GM20000 (cell line): ENCODE results near the gene FMR1.
A peak's percentile ranks its signal among the peaks of the same experiment; 100 is the strongest.

Source experiments
- DNase-seq: peaks from one replicate; pipeline ENCODE4 v3.0.0; 2012; ENCODE audit warnings: low spot score
- TF ChIP-seq, protein P1 (sequence below): IDR thresholded peaks from 2 replicates; pipeline ENCODE4 v1.5.1; 2012; ENCODE audit warnings: mild to moderate bottlenecking, control low read depth; ENCODE audit errors: extremely low read depth, missing control alignments

Gene FMR1

DNA sequence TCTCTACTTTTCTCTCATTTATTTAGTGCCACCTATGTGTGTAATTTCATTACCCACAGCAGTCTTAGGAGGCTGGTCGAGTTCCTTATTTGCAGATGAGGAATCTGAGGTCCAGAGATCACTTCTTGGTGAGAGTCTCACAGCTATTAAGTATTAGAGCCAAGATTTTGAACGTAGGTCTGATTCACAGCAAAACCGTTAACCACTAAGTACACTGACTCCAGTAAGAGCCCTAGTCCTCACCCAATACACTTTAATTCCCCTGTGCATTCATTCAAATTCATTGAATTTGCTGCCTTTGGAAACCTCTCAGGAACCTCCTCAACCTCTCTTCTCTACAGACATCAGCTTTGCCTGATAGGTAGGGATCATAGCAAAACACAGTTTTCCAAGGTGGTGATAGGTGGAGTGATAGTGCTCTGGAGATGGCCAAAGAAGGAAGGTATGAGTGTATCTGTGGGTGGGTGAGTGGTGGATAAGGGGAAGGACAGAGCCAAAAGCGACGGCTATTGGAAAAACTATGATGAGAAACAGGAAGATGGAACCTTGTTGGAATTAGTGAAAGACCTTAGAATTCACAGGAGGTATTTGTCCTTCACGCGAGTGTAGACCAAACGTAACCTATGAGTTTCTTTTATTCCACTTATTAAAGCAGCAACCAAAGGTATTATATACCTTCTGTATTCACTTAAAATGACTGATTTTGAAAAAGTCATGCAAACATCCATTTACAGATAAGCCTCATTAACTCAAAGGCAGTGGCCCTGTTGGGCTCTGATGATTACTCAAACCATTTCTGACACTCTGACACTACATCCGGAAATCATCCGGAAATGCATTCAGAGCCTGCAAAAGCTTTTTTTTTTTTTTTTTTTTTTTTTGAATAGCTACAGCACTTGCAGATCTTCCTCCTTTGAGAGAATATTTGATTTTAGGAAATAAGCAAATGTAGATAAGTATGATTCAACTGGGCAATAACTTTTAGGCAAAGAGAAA is 6.3 kb downstream of the FMR1 start:
- TF ChIP-seq, protein P1, sequence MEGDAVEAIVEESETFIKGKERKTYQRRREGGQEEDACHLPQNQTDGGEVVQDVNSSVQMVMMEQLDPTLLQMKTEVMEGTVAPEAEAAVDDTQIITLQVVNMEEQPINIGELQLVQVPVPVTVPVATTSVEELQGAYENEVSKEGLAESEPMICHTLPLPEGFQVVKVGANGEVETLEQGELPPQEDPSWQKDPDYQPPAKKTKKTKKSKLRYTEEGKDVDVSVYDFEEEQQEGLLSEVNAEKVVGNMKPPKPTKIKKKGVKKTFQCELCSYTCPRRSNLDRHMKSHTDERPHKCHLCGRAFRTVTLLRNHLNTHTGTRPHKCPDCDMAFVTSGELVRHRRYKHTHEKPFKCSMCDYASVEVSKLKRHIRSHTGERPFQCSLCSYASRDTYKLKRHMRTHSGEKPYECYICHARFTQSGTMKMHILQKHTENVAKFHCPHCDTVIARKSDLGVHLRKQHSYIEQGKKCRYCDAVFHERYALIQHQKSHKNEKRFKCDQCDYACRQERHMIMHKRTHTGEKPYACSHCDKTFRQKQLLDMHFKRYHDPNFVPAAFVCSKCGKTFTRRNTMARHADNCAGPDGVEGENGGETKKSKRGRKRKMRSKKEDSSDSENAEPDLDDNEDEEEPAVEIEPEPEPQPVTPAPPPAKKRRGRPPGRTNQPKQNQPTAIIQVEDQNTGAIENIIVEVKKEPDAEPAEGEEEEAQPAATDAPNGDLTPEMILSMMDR: no peak
- DNase-seq: peak; percentile 45

DNA sequence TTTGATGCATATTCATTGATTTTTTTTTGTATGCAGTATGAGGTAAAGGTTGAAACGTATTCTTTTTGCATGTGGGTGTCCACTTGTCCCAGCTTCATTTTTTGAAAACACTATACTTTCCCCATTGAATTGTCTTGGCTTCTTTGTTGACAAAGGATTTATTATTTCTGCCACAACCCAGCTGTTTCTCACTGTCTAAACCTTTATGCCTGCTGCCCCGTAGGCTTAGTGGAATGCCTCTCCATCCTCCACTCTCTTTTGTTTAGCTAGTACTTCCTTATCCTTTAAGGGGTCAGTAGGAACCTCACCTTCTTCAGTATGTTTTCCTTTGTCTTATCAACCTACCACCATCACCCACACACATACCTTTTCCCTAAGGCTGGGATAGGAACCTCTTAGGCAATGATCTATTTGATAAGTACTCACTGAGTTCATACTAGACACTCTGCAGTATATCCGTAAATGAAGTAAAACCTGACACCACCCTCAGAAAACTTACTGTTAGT is 8.5 kb downstream of the FMR1 start:
- no peak for DNase-seq
- TF ChIP-seq, protein P1: no peak

DNA sequence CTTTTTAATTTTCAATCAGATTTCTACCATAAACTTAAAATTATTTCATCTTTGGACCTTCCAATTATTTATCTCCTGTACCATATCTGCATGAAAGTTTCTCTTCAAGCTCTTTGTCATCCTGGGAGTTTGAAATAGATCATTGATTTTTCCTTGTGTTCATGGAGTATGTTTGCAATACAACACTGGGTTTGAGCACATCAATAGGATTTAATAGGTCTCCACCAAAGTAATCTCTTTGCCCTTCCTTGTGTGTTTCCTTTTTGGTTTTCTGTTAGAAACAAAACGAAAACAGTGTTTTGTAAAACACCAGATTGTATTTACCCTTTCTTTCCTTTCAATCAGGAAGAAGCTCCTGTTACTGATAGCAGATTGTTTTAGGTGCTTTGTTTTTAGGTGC is 11.9 kb downstream of the FMR1 start:
- TF ChIP-seq, protein P1: no peak
- DNase-seq: no peak

DNA sequence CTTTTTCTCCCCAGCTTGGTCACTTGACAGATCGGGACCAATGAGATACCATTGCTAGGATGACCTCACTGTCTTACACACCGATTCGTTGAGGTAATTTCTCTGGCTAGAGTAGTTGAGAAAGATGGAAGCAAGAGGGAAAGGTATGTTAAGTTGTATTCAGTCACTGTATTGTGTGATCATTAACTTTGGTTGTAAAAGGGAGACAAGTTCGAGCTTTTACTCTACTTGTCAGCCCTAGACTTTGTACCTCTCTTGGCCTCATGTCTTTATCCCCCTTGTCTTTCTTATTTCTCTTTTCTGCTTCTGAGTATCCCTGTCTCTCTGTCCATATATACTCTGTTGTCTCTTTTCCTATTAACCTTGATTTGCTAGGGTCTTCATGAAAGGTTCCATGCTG is 15.5 kb downstream of the FMR1 start:
- TF ChIP-seq, protein P1: no peak
- no peak for DNase-seq

DNA sequence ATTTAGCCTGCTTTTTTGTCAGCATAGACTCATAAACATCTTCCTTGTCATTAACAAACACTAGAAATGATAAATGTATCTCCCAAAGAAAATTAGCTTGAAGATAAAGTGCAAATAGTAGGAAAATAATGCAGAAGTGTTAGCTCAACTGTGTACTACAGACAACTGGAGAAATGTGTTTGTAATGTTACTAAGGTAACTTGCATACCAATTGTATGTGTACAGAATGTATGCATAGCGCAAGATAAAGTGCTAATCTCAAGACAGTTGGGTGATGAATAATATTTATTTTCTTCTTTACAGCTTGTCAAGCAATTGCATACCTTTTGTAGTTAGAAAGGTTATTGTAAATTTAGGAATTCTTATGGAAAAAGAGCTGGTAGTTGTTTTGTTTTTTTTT is 22.1 kb downstream of the FMR1 start:
- no peak for DNase-seq
- TF ChIP-seq, protein P1: no peak

DNA sequence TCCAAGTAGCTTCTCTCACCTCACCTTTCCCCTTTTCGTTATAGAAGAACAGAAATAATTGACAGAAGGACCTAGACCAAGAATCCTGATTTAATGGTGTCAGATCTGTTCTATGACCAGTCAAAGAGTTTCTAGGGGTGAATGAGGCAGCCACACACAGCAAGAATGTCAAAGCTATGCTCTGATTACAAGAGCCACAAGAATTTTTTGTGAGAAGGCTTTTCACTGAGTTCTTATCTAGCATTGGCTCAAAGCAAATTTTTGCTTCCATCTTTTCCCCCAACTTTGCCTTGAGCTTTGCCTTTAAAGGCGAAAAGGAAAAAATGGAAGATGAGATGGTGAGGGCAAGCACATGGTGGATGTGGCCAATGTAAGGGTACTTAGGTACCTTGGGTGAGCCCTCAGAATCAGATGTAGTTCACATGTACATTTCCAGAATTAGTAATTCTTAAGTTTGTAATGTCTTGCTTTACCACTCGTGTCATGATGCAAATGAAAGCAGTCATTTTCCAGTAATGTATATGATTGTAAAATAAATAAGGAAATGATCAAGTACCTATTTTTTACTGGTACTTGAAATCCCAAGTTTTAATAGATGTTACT is 23.5 kb downstream of the FMR1 start:
- TF ChIP-seq, protein P1: no peak

DNA sequence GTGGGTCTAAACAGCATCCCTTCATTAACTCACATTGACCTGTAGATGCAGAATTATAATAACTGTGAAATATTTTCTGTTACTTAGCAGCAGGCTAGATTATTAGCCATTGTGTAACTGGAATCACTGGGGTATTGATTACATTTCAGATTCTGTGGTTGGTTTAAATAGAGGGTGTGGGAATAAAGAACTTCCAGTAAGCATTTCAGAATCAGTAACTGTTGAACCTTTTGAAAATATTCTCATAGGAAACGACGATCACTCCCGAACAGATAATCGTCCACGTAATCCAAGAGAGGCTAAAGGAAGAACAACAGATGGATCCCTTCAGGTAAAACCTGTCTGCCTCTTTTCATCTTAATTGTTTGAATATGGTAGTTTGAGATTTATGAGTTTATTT is 33.6 kb downstream of the FMR1 start:
- TF ChIP-seq, protein P1: no peak
- no peak for DNase-seq

More for the DNA sequence above, 23.5 kb downstream of the FMR1 start:
- DNase-seq: no peak
